Jurkat, Clone E6-1 (cell line): ENCODE measurements around the gene ATG9A. TPM values are rescaled to one million over a fixed set of nuclear protein-coding genes. Genes with fewer than 3 reads are reported as not detected.
"Not testable (repeated sequence)": the region's sequence is repeated elsewhere in the genome, so short reads cannot be mapped to it uniquely, and the experiment has no call there.

Experiments
- DNase-seq: peaks from one replicate; pipeline ENCODE4 v3.0.0-alpha.2; 2011; ENCODE audit warnings: low read depth, low spot score
- H3K4me3 ChIP-seq: 2 replicates; pipeline ENCODE4 v1.5.1; 2011; ENCODE audit warnings: mild to moderate bottlenecking, low read length, control low read depth, moderate library complexity
- polyA plus RNA-seq: library from polyadenylated mRNA; unstranded; fragments of >200 nt; gene quantifications from one replicate; pipeline ENCODE4 v1.2.1, GENCODE V29; 2012; ENCODE audit warnings: missing spikeins; ENCODE audit not compliant: insufficient read length, insufficient read depth

Gene ATG9A
- 23.9 TPM for polyA plus RNA-seq

GRCh38 chr2:219229305-219230058 lies at the start of gene ATG9A, which contains the start of gene ANKZF1:
Gene ATG9A, minus strand, starts transcription at chr2:219229636. Its CDS starts 1,612 bp downstream, at chr2:219228024.
Gene ANKZF1, plus strand, starts transcription at chr2:219229806. Its CDS starts 452 bp downstream, at chr2:219230258.
- peak; percentile 97 for DNase-seq

GRCh38 chr2:219278655-219279150 lies 49.3 kb upstream of the ATG9A start:
- peak overlapping the region; percentile 71 for H3K4me3 ChIP-seq
- DNase-seq = no peak

More at GRCh38 chr2:219229305-219230058, at the start of gene ATG9A, which contains the start of gene ANKZF1:
- H3K4me3 ChIP-seq = peak within 1 kb of the TSS; percentile 79

GRCh38 chr2:219277703-219278654 lies 48.5 kb upstream of the ATG9A start:
- DNase-seq = peak; percentile 28
- H3K4me3 ChIP-seq = peak overlapping the region; percentile 31; the same call in 1 of the 2 replicates

GRCh38 chr2:219274361-219274921 lies 45.0 kb upstream of the ATG9A start:
- no peak for DNase-seq
- no peak overlapping the region for H3K4me3 ChIP-seq

- H3K4me3 ChIP-seq = no peak overlapping the region
- DNase-seq = no peak
Measured at GRCh38 chr2:219273937-219274336, 44.5 kb upstream of the ATG9A start.

- no peak overlapping the region for H3K4me3 ChIP-seq
- DNase-seq = no peak
Measured at GRCh38 chr2:219272995-219273394, 43.6 kb upstream of the ATG9A start.

GRCh38 chr2:219272356-219272755 lies 42.9 kb upstream of the ATG9A start:
- no peak for DNase-seq
- H3K4me3 ChIP-seq = no peak overlapping the region

GRCh38 chr2:219271021-219271420 lies 41.6 kb upstream of the ATG9A start:
- H3K4me3 ChIP-seq = no peak overlapping the region

GRCh38 chr2:219270055-219270372 lies 40.6 kb upstream of the ATG9A start:
- DNase-seq = no peak
- no peak overlapping the region for H3K4me3 ChIP-seq

More at GRCh38 chr2:219271021-219271420, 41.6 kb upstream of the ATG9A start:
- no peak for DNase-seq

GRCh38 chr2:219269362-219270054 lies 40.1 kb upstream of the ATG9A start:
- DNase-seq = no peak
- no peak overlapping the region for H3K4me3 ChIP-seq

- DNase-seq = no peak
- no peak overlapping the region for H3K4me3 ChIP-seq
Measured at GRCh38 chr2:219268294-219268693, 38.9 kb upstream of the ATG9A start.

- no peak overlapping the region for H3K4me3 ChIP-seq
- no peak for DNase-seq
Measured at GRCh38 chr2:219266886-219267285, 37.5 kb upstream of the ATG9A start.

- no peak overlapping the region for H3K4me3 ChIP-seq
- DNase-seq = no peak
Measured at GRCh38 chr2:219266232-219266631, 36.8 kb upstream of the ATG9A start.

GRCh38 chr2:219261024-219261855 lies 31.8 kb upstream of the ATG9A start:
- H3K4me3 ChIP-seq = no peak overlapping the region
- no peak for DNase-seq

- DNase-seq, H3K4me3 ChIP-seq: not testable (repeated sequence)
Measured at GRCh38 chr2:219258942-219259341, 29.5 kb upstream of the ATG9A start.

- peak overlapping the region; percentile 53; the same call in 1 of the 2 replicates for H3K4me3 ChIP-seq
- DNase-seq = no peak
Measured at GRCh38 chr2:219254590-219255201, 25.3 kb upstream of the ATG9A start.

GRCh38 chr2:219253753-219254589 lies 24.5 kb upstream of the ATG9A start, which contains the start of gene TUBA4A:
Gene TUBA4A, minus strand, starts transcription at chr2:219253918. Its CDS starts 60 bp downstream, at chr2:219253858.
- peak within 1 kb of the TSS; percentile 53 for H3K4me3 ChIP-seq
- peak; percentile 54 for DNase-seq
